H1 (cell line): Measurements from ENCODE around the gene PKDREJ. TPM values are rescaled to one million over a fixed set of nuclear protein-coding genes. Genes with fewer than 3 reads are reported as not detected.

Source experiments
- GTF2F1 ChIP-seq: IDR thresholded peaks from 2 replicates; pipeline ENCODE4 v1.6.1; 2012; ENCODE audit warnings: low read depth, low read length, improper control_type of control experiment, borderline replicate concordance
- KDM4A ChIP-seq: IDR thresholded peaks from one replicate; pipeline ENCODE4 v1.7.1; 2012; ENCODE audit warnings: low read depth, mild to moderate bottlenecking, moderate library complexity, low read length, inconsistent platforms; ENCODE audit not compliant: severe bottlenecking
- NANOG ChIP-seq: IDR thresholded peaks from 2 replicates; pipeline ENCODE4 v1.6.1; 2011; ENCODE audit warnings: low read length, low read depth, mild to moderate bottlenecking, inconsistent platforms; ENCODE audit not compliant: insufficient read depth, poor library complexity, severe bottlenecking
- polyA plus RNA-seq, 7 experiments: library from polyadenylated mRNA; depleted of rRNA in 3 of 7; stranded (reverse) in 5 of 7; unstranded in 2 of 7; fragments of >200 nt in 5 of 7; fragments of 200-250 nt in 2 of 7; gene quantifications; 1 replicate in 5 of 7; 2 replicates in 1 of 7; 4 replicates in 1 of 7; pipeline versions ENCODE4 v1.2.1 to v1.2.3, GENCODE V29; 2011 to 2013; ENCODE audit warnings: missing spikeins in 2 of 7, mixed read lengths in 2 of 7
- total RNA-seq: library from RNA; stranded (reverse); fragmentation: NEBNext Ultra II Directional; extraction: Animal tissue kit (Norgen Biotek cat#: 25700); gene quantifications from 2 replicates; pipeline ENCODE4 v1.2.1, GENCODE V29; 2021
- TF ChIP-seq, protein P1 (sequence below): fragments of 300-600 bp; sonication (generic); IDR thresholded peaks from 2 replicates; pipeline ENCODE4 v1.7.1; 2012; ENCODE audit warnings: low read length, moderate library complexity, mild to moderate bottlenecking, inconsistent platforms; ENCODE audit not compliant: insufficient replicate concordance
- TF ChIP-seq, protein P2 (sequence below): IDR thresholded peaks from 2 replicates; pipeline ENCODE4 v1.6.1; 2011; ENCODE audit warnings: low read depth, mild to moderate bottlenecking, low read length; ENCODE audit not compliant: insufficient read depth
- TF ChIP-seq, protein P3 (sequence below): IDR thresholded peaks from 2 replicates; pipeline ENCODE4 v1.6.1; 2012; ENCODE audit warnings: inconsistent platforms

Gene PKDREJ
- total and polyA plus RNA-seq, 2 of the 8 experiments (the other 6 are each of a cell fraction or from before 2014, with no cell fraction given) = 0.02 to 0.04 TPM

DNA sequence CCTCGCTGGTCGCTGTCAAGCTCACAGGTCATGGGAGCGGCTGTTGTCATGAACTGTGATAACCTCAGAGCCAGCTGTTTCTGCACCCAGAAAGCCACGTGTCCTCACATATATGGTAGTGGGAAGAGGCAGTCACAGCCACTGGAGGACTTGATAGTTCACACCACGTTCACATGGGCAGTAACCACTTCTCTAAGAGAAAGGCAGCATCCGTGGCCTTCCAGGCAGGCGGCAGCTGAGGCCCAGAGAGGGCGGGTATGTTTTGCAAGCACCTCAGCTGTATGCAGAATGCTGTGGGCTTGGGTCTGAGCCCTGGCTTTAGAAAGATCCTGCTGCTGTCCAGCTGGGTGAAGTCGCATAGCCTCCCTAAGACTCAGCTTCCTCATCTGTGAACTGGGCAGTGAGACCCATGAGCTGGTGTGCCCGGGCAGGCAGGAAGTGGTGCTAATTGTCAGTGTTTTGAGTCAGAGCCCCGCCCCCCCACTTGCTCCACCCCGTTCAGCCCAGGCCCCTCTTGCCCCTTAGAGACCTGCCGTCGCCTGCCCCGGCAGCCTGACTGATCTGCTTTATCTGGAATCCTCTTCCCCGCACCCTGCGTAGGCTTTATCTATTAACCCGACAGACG is 18.0 kb upstream of the PKDREJ start (continued):
- TF ChIP-seq, protein P1, sequence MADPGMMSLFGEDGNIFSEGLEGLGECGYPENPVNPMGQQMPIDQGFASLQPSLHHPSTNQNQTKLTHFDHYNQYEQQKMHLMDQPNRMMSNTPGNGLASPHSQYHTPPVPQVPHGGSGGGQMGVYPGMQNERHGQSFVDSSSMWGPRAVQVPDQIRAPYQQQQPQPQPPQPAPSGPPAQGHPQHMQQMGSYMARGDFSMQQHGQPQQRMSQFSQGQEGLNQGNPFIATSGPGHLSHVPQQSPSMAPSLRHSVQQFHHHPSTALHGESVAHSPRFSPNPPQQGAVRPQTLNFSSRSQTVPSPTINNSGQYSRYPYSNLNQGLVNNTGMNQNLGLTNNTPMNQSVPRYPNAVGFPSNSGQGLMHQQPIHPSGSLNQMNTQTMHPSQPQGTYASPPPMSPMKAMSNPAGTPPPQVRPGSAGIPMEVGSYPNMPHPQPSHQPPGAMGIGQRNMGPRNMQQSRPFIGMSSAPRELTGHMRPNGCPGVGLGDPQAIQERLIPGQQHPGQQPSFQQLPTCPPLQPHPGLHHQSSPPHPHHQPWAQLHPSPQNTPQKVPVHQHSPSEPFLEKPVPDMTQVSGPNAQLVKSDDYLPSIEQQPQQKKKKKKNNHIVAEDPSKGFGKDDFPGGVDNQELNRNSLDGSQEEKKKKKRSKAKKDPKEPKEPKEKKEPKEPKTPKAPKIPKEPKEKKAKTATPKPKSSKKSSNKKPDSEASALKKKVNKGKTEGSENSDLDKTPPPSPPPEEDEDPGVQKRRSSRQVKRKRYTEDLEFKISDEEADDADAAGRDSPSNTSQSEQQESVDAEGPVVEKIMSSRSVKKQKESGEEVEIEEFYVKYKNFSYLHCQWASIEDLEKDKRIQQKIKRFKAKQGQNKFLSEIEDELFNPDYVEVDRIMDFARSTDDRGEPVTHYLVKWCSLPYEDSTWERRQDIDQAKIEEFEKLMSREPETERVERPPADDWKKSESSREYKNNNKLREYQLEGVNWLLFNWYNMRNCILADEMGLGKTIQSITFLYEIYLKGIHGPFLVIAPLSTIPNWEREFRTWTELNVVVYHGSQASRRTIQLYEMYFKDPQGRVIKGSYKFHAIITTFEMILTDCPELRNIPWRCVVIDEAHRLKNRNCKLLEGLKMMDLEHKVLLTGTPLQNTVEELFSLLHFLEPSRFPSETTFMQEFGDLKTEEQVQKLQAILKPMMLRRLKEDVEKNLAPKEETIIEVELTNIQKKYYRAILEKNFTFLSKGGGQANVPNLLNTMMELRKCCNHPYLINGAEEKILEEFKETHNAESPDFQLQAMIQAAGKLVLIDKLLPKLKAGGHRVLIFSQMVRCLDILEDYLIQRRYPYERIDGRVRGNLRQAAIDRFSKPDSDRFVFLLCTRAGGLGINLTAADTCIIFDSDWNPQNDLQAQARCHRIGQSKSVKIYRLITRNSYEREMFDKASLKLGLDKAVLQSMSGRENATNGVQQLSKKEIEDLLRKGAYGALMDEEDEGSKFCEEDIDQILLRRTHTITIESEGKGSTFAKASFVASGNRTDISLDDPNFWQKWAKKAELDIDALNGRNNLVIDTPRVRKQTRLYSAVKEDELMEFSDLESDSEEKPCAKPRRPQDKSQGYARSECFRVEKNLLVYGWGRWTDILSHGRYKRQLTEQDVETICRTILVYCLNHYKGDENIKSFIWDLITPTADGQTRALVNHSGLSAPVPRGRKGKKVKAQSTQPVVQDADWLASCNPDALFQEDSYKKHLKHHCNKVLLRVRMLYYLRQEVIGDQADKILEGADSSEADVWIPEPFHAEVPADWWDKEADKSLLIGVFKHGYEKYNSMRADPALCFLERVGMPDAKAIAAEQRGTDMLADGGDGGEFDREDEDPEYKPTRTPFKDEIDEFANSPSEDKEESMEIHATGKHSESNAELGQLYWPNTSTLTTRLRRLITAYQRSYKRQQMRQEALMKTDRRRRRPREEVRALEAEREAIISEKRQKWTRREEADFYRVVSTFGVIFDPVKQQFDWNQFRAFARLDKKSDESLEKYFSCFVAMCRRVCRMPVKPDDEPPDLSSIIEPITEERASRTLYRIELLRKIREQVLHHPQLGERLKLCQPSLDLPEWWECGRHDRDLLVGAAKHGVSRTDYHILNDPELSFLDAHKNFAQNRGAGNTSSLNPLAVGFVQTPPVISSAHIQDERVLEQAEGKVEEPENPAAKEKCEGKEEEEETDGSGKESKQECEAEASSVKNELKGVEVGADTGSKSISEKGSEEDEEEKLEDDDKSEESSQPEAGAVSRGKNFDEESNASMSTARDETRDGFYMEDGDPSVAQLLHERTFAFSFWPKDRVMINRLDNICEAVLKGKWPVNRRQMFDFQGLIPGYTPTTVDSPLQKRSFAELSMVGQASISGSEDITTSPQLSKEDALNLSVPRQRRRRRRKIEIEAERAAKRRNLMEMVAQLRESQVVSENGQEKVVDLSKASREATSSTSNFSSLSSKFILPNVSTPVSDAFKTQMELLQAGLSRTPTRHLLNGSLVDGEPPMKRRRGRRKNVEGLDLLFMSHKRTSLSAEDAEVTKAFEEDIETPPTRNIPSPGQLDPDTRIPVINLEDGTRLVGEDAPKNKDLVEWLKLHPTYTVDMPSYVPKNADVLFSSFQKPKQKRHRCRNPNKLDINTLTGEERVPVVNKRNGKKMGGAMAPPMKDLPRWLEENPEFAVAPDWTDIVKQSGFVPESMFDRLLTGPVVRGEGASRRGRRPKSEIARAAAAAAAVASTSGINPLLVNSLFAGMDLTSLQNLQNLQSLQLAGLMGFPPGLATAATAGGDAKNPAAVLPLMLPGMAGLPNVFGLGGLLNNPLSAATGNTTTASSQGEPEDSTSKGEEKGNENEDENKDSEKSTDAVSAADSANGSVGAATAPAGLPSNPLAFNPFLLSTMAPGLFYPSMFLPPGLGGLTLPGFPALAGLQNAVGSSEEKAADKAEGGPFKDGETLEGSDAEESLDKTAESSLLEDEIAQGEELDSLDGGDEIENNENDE = no peak
- TF ChIP-seq NANOG (no peak), KDM4A (no peak), GTF2F1 (no peak)
- TF ChIP-seq, protein P2, sequence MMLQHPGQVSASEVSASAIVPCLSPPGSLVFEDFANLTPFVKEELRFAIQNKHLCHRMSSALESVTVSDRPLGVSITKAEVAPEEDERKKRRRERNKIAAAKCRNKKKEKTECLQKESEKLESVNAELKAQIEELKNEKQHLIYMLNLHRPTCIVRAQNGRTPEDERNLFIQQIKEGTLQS = no peak
- TF ChIP-seq, protein P3, sequence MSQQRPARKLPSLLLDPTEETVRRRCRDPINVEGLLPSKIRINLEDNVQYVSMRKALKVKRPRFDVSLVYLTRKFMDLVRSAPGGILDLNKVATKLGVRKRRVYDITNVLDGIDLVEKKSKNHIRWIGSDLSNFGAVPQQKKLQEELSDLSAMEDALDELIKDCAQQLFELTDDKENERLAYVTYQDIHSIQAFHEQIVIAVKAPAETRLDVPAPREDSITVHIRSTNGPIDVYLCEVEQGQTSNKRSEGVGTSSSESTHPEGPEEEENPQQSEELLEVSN = no peak
